IMR-90 (cell line): ENCODE data around the gene FAM149B1. TPM values are rescaled to one million over a fixed set of nuclear protein-coding genes. Genes with fewer than 3 reads are reported as not detected.

Experiments used
- ATAC-seq: fragments of 200-7000 bp; cut with Tn5 transposase; 2 replicates; pipeline ENCODE4 v1.9.1; 2020; ENCODE audit warnings: low read depth, mild to moderate bottlenecking, moderate library complexity
- BruUV-seq: library from RNA; stranded (reverse); fragments of 400-500 nt; replicated peaks from 2 replicates; lab custom pipeline; 2021; lab: Mats Ljungman, UMichigan
- CTCF ChIA-PET: fragments of 300-600 bp; formaldehyde crosslinking; extraction: SDS; loops from one replicate; lab custom pipeline; 2021; ENCODE audit warnings: antibody characterized with exemption; lab: Yijun Ruan, JAX
- POLR2A ChIA-PET: fragments of 300-600 bp; sonication (Branson Sonifier 250); formaldehyde crosslinking; loops from one replicate; lab custom pipeline; 2022; ENCODE audit warnings: antibody characterized with exemption; ENCODE audit not compliant: unreplicated experiment; lab: Charles Lee
- DNase-seq: peaks from one replicate; pipeline ENCODE4 v3.0.0; 2013
- H2AFZ ChIP-seq: replicated peaks from 2 replicates; pipeline ENCODE3; 2013; ENCODE audit warnings: low read length, mild to moderate bottlenecking; ENCODE audit not compliant: poor library complexity
- H2AK5ac ChIP-seq: 2 replicates; pipeline ENCODE4 v1.6.1; 2013; ENCODE audit warnings: low read depth, low read length, inconsistent platforms
- H2AK9ac ChIP-seq: replicated peaks from 2 replicates; pipeline ENCODE3; 2013; ENCODE audit warnings: mild to moderate bottlenecking, low read depth, low read length, moderate library complexity; ENCODE audit not compliant: poor library complexity
- H2BK120ac ChIP-seq: 2 replicates; pipeline ENCODE4 v1.6.1; 2013; ENCODE audit warnings: low read depth, low read length, inconsistent platforms
- H2BK15ac ChIP-seq: 3 replicates; pipeline ENCODE4 v1.6.1; 2013; ENCODE audit warnings: low read depth, low read length, inconsistent platforms
- H2BK20ac ChIP-seq: 2 replicates; pipeline ENCODE4 v1.6.1; 2013; ENCODE audit warnings: low read depth, mild to moderate bottlenecking, inconsistent platforms, low read length, moderate library complexity
- H2BK5ac ChIP-seq: 2 replicates; pipeline ENCODE4 v1.6.1; 2013; ENCODE audit warnings: mild to moderate bottlenecking, low read depth, low read length, inconsistent platforms; ENCODE audit not compliant: poor library complexity, severe bottlenecking
- H3K14ac ChIP-seq: replicated peaks from 2 replicates; pipeline ENCODE4 v1.6.1; 2013; ENCODE audit warnings: low read depth, low read length, inconsistent platforms
- H3K18ac ChIP-seq: 2 replicates; pipeline ENCODE4 v1.6.1; 2013; ENCODE audit warnings: low read depth, low read length, control low read depth
- H3K23ac ChIP-seq: 2 replicates; pipeline ENCODE4 v1.6.1; 2013; ENCODE audit warnings: low read depth, low read length, inconsistent platforms
- H3K27ac ChIP-seq: 2 replicates; pipeline ENCODE4 v1.5.1; 2013; ENCODE audit warnings: mild to moderate bottlenecking, control low read depth, low read length; ENCODE audit not compliant: insufficient read depth
- H3K27me3 ChIP-seq: 2 replicates; pipeline ENCODE4 v1.6.1; 2013; ENCODE audit warnings: low read length; ENCODE audit not compliant: control insufficient read depth, insufficient read depth
- H3K36me3 ChIP-seq: 2 replicates; pipeline ENCODE4 v1.6.1; 2013; ENCODE audit warnings: low read length, mixed read lengths; ENCODE audit not compliant: control insufficient read depth, insufficient read depth
- H3K4ac ChIP-seq: 2 replicates; pipeline ENCODE4 v1.6.1; 2013; ENCODE audit warnings: low read depth, low read length, inconsistent platforms
- H3K4me1 ChIP-seq: 2 replicates; pipeline ENCODE4 v1.6.1; 2013; ENCODE audit warnings: low read length, mixed read lengths; ENCODE audit not compliant: control insufficient read depth, insufficient read depth
- H3K4me2 ChIP-seq: 2 replicates; pipeline ENCODE4 v1.6.1; 2013; ENCODE audit warnings: low read depth, mild to moderate bottlenecking, control low read depth, low read length, moderate library complexity
- H3K4me3 ChIP-seq: 2 replicates; pipeline ENCODE4 v1.5.1; 2013; ENCODE audit warnings: low read depth, mild to moderate bottlenecking, control low read depth, low read length, moderate library complexity; ENCODE audit not compliant: insufficient read depth
- H3K56ac ChIP-seq: 2 replicates; pipeline ENCODE4 v1.6.1; 2013; ENCODE audit warnings: low read length, inconsistent platforms; ENCODE audit not compliant: insufficient read depth; ENCODE audit errors: extremely low read depth
- H3K79me1 ChIP-seq, 2 experiments: 2 replicates each; pipeline ENCODE4 v1.6.1; 2013; ENCODE audit warnings: low read length in 2 of 2, inconsistent platforms in 1 of 2, low read depth in 1 of 2
- H3K9ac ChIP-seq: 2 replicates; pipeline ENCODE4 v1.6.1; 2013; ENCODE audit warnings: low read depth, low read length, control low read depth
- H3K9me1 ChIP-seq: 2 replicates; pipeline ENCODE4 v1.6.1; 2013; ENCODE audit warnings: low read length, inconsistent platforms; ENCODE audit not compliant: insufficient read depth
- H3K9me3 ChIP-seq: 2 replicates; pipeline ENCODE4 v1.6.1; 2013; ENCODE audit warnings: low read length; ENCODE audit not compliant: control insufficient read depth, insufficient read depth
- H4K20me1 ChIP-seq: 2 replicates; pipeline ENCODE4 v1.6.1; 2013; ENCODE audit warnings: low read length, inconsistent platforms; ENCODE audit not compliant: insufficient read depth
- H4K5ac ChIP-seq: 2 replicates; pipeline ENCODE4 v1.6.1; 2013; ENCODE audit warnings: mild to moderate bottlenecking, low read depth, low read length, control low read depth
- H4K8ac ChIP-seq, 2 experiments: 2 replicates each; pipeline ENCODE4 v1.6.1; 2013; ENCODE audit warnings: low read depth in 2 of 2, low read length in 2 of 2, control low read depth in 1 of 2, inconsistent platforms in 1 of 2
- H4K91ac ChIP-seq: 2 replicates; pipeline ENCODE4 v1.6.1; 2013; ENCODE audit warnings: low read depth, low read length, inconsistent platforms; ENCODE audit not compliant: insufficient read depth
- BHLHE40 ChIP-seq: fragments of 150-350 bp; IDR thresholded peaks from 2 replicates; pipeline ENCODE4 v1.6.1; 2016; ENCODE audit warnings: mild to moderate bottlenecking, low read depth, low read length
- CEBPB ChIP-seq: IDR thresholded peaks from 2 replicates; pipeline ENCODE4 v1.6.1; 2012; ENCODE audit warnings: low read depth, low read length, improper control_type of control experiment
- CHD1 ChIP-seq: IDR thresholded peaks from 2 replicates; pipeline ENCODE4 v1.6.1; 2012; ENCODE audit warnings: low read depth, low read length, improper control_type of control experiment
- FOS ChIP-seq: fragments of 150-350 bp; IDR thresholded peaks from 2 replicates; pipeline ENCODE4 v1.6.1; 2016; ENCODE audit warnings: low read depth, low read length
- MAFK ChIP-seq: IDR thresholded peaks from 2 replicates; pipeline ENCODE4 v1.6.1; 2012; ENCODE audit warnings: low read depth, low read length, improper control_type of control experiment
- MAZ ChIP-seq: IDR thresholded peaks from 2 replicates; pipeline ENCODE4 v1.6.1; 2012; ENCODE audit warnings: low read depth, mild to moderate bottlenecking, low read length, improper control_type of control experiment, moderate library complexity, borderline replicate concordance
- MXI1 ChIP-seq: IDR thresholded peaks from 2 replicates; pipeline ENCODE4 v1.6.1; 2012; ENCODE audit warnings: low read depth, mild to moderate bottlenecking, low read length, moderate library complexity, borderline replicate concordance
- NFE2L2 ChIP-seq: fragments of 150-350 bp; IDR thresholded peaks from 2 replicates; pipeline ENCODE4 v1.6.1; 2016; ENCODE audit warnings: low read depth, mild to moderate bottlenecking, low read length
- POLR2A ChIP-seq: IDR thresholded peaks from 2 replicates; pipeline ENCODE4 v1.6.1; 2012; ENCODE audit warnings: mild to moderate bottlenecking, low read depth, low read length
- RAD21 ChIP-seq: IDR thresholded peaks from 2 replicates; pipeline ENCODE4 v1.6.1; 2012; ENCODE audit warnings: low read length, improper control_type of control experiment
- RCOR1 ChIP-seq: IDR thresholded peaks from 2 replicates; pipeline ENCODE4 v1.6.1; 2012; ENCODE audit warnings: mild to moderate bottlenecking, low read length, improper control_type of control experiment; ENCODE audit not compliant: insufficient replicate concordance
- RFX5 ChIP-seq: IDR thresholded peaks from 2 replicates; pipeline ENCODE4 v1.8.0; 2012; ENCODE audit warnings: low read depth, mild to moderate bottlenecking, low read length, moderate library complexity
- SMC3 ChIP-seq: fragments of 150-350 bp; IDR thresholded peaks from 2 replicates; pipeline ENCODE4 v1.6.1; 2016; ENCODE audit warnings: low read depth, mild to moderate bottlenecking, antibody characterized with exemption, low read length, moderate library complexity
- dilution Hi-C: fragments of 300-500 bp; cut with HindIII; formaldehyde crosslinking; loops from one replicate; pipeline ENCODE4 v1.14.3; 2018; ENCODE audit warnings: low sequenced_read_pairs; ENCODE audit not compliant: unreplicated experiment
- in situ Hi-C: fragments of 300-500 bp; cut with MboI; formaldehyde crosslinking; loops from 3 replicates; pipeline ENCODE4 v1.14.3; 2019; ENCODE audit warnings: low sequenced_read_pairs, inconsistent platforms, mixed read lengths
- intact Hi-C: fragments of 100-400 bp; cut with micrococcal nuclease; formaldehyde crosslinking; loops from 2 replicates; pipeline ENCODE4 v1.10.0; 2022
- polyA plus RNA-seq, 3 experiments: library from polyadenylated mRNA; depleted of rRNA; stranded (reverse); fragments of >200 nt; gene quantifications; 2 replicates each; pipeline ENCODE4 v1.2.3, GENCODE V29; 2012; ENCODE audit warnings: low replicate concordance in 1 of 3
- total RNA-seq: library from RNA; depleted of rRNA; stranded (reverse); fragments of >200 nt; gene quantifications from 2 replicates; pipeline ENCODE4 v1.2.3, GENCODE V29; 2012
- TF ChIP-seq, protein P1 (sequence below): conservative IDR thresholded peaks from 2 replicates; pipeline ENCODE4 v1.5.1; 2012; ENCODE audit warnings: mild to moderate bottlenecking, low read depth, low read length, improper control_type of control experiment
- TF ChIP-seq, protein P2 (sequence below): fragments of 150-350 bp; IDR thresholded peaks from 2 replicates; pipeline ENCODE4 v1.6.1; 2017; ENCODE audit warnings: mild to moderate bottlenecking, antibody characterized with exemption, low read length, low read depth
- TF ChIP-seq, protein P3 (sequence below): fragments of 150-350 bp; IDR thresholded peaks from 2 replicates; pipeline ENCODE4 v1.6.1; 2016; ENCODE audit warnings: low read depth, mild to moderate bottlenecking, low read length, moderate library complexity, borderline replicate concordance

Gene FAM149B1
- total and polyA plus RNA-seq, 2 of the 4 experiments (the other 2 are of a cell fraction), result 21.7 to 28.3 TPM

DNA sequence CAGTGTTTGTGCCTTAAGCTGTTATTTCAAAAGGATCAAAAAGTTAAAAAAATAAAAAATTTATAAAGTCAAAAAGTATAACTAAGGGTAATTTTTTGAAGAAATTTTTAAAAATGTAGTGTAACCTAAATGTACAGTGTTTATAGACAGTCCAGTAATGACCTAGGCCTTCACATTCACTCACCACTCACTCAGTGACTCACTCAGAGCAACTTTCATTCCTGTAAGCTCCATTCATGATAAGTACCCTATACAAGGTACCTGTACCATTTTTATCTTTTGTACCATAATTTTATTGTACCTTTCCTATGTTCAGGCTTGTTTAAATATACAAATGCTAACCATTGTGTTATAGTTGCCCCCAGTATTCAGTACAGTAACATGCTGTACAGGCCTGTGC is 57.6 kb downstream of the FAM149B1 start:
- H4K20me1 ChIP-seq, result no peaks in the 10 kb centered on the region
- no peak overlapping the region for H3K4me2 ChIP-seq
- H3K4me1 ChIP-seq, result peaks cover 2% of the 10 kb centered on the region; the same call in 1 of the 2 replicates
- H4K5ac ChIP-seq, result no peak overlapping the region
- no peak overlapping the region for H2AK5ac ChIP-seq
- no peaks in the 10 kb centered on the region; a peak in 1 of 4 replicates for H3K79me1 ChIP-seq
- ChIA-PET POLR2A (interaction anchor here (0.5 kb wide), 1 partner anchor 130 kb away, joined by 5 read pairs; no protein-coding TSS in a partner anchor), CTCF (interaction anchor here (0.6 kb wide), 1 partner anchor 317 kb away, joined by 4 read pairs; no protein-coding TSS in a partner anchor)
- peaks cover 3% of the 10 kb centered on the region for H3K36me3 ChIP-seq
- in situ Hi-C loops, result no loop called here
- no peak overlapping the region for H4K8ac ChIP-seq
- DNase-seq (peak; percentile 64), ATAC-seq (peak; percentile 70)
- no peak overlapping the region for H3K23ac ChIP-seq
- TF ChIP-seq RAD21 (no peak), MAFK (no peak), MAZ (no peak), RFX5 (no peak), FOS (no peak), NFE2L2 (no peak), CHD1 (no peak), RCOR1 (no peak), CEBPB (no peak), BHLHE40 (no peak), POLR2A (no peak), MXI1 (no peak), SMC3 (no peak)
- TF ChIP-seq, protein P1, sequence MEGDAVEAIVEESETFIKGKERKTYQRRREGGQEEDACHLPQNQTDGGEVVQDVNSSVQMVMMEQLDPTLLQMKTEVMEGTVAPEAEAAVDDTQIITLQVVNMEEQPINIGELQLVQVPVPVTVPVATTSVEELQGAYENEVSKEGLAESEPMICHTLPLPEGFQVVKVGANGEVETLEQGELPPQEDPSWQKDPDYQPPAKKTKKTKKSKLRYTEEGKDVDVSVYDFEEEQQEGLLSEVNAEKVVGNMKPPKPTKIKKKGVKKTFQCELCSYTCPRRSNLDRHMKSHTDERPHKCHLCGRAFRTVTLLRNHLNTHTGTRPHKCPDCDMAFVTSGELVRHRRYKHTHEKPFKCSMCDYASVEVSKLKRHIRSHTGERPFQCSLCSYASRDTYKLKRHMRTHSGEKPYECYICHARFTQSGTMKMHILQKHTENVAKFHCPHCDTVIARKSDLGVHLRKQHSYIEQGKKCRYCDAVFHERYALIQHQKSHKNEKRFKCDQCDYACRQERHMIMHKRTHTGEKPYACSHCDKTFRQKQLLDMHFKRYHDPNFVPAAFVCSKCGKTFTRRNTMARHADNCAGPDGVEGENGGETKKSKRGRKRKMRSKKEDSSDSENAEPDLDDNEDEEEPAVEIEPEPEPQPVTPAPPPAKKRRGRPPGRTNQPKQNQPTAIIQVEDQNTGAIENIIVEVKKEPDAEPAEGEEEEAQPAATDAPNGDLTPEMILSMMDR, result no peak
- TF ChIP-seq, protein P2, sequence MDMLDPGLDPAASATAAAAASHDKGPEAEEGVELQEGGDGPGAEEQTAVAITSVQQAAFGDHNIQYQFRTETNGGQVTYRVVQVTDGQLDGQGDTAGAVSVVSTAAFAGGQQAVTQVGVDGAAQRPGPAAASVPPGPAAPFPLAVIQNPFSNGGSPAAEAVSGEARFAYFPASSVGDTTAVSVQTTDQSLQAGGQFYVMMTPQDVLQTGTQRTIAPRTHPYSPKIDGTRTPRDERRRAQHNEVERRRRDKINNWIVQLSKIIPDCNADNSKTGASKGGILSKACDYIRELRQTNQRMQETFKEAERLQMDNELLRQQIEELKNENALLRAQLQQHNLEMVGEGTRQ, result no peak
- TF ChIP-seq, protein P3, sequence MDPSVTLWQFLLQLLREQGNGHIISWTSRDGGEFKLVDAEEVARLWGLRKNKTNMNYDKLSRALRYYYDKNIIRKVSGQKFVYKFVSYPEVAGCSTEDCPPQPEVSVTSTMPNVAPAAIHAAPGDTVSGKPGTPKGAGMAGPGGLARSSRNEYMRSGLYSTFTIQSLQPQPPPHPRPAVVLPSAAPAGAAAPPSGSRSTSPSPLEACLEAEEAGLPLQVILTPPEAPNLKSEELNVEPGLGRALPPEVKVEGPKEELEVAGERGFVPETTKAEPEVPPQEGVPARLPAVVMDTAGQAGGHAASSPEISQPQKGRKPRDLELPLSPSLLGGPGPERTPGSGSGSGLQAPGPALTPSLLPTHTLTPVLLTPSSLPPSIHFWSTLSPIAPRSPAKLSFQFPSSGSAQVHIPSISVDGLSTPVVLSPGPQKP, result no peak
- intact Hi-C loops, result no loop called here
- H3K9me3 ChIP-seq, result no peaks in the 10 kb centered on the region
- no peak overlapping the region for H3K18ac ChIP-seq
- dilution Hi-C loops, result no loop called here
- no peak overlapping the region for H3K14ac ChIP-seq
- H2AK9ac ChIP-seq, result no peak overlapping the region
- H2BK20ac ChIP-seq, result no peak overlapping the region
- H4K91ac ChIP-seq, result no peak overlapping the region
- H3K56ac ChIP-seq, result no peak overlapping the region
- H2BK15ac ChIP-seq, result no peak overlapping the region
- no peak overlapping the region for H3K27ac ChIP-seq
- H3K9ac ChIP-seq, result no peak overlapping the region
- no peak overlapping the region for H3K4me3 ChIP-seq
- H3K27me3 ChIP-seq, result no peaks in the 10 kb centered on the region
- no peak overlapping the region for H3K4ac ChIP-seq
- no peak overlapping the region for H2BK120ac ChIP-seq
- no peak overlapping the region for H2BK5ac ChIP-seq
- H2AFZ ChIP-seq, result no peak overlapping the region
- no peaks in the 10 kb centered on the region for H3K9me1 ChIP-seq
- no TSS peak for BruUV-seq
